Activated CD8-positive, alpha-beta memory T cell treated with anti-CD3 and anti-CD28 coated beads, Interleukin-2, amount 50 U/mL, for 4 hours (primary cell): ENCODE results near the gene SARS1.
A peak's percentile ranks its signal among the peaks of the same experiment; 100 is the strongest.

Experiments used
- DNase-seq: peaks from one replicate; pipeline ENCODE4 v3.0.0-alpha.2; 2020

Gene SARS1

DNA sequence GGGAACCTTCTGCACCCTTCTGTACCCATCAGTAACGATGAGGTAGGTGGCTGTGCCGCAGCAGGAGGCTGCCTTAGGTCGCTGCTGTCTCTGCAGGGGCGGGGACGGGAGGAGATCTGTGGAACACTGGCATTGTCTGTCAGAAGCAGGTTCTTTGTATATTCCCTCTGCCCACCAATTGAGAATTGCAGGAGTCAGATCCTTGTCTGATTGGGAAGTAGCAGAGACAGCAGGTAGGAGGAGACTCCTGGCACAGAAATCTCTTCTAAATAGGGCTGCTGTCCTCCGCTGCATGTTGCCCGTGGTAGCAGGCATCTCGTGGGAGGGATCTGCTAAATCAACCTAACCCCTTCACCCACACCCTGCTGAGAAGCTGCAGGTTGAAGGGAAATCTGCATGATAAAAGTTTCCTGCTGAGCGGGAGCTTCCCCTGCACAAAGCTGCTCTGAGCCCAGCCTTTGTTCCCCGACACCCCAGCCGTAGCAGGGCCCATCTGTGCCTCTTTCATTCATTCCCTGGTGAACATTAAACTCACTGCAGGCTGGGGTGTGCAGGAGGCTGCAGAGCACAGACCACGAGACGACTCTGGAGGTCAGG is 15.9 kb downstream of the SARS1 start:
- DNase-seq, result no peak

DNA sequence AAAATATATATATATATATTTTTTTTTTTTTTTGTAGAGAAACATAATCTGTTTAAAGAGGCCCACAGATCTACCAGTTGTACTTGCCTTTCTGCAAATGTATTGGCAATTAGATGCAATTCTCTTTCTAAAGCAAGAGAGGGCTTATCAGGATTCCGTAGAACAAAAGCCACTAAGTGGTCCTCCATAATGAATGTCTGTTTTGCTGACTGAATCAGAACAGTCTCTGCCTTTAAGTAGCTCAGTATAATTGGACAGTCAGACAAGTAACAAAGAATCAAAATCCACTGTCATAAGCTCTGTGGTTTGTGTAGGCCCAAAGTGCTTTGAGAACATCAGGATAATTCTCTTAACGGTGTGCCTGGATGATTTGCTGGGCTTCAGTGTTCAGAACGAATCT is 17.3 kb downstream of the SARS1 start:
- DNase-seq, result no peak

- DNase-seq, result no peak
These were observed 21.4 kb downstream of the SARS1 start for GRCh38 chr1:109235137-109235536.

- no peak for DNase-seq
These were observed 23.8 kb downstream of the SARS1 start for GRCh38 chr1:109237512-109237911.

DNA sequence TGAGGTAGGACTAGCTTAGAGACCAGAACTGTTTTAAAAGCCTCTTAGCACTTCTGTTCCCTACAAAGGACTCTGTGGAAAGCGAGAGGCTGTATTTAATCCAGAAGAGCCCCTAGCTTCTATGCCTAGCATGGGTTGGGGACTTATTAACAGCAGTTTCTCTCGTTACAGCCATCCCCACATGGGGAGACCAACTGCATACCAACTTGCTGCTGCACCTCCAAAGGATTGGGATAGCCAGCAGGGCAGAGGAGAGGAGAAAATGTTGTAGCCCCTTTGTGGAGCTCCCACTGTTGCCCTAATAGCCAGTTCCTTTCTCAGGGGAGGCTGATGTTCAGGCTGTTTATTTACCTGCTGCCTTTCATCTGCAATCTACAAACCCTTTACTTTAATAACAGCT is 24.7 kb downstream of the SARS1 start:
- no peak for DNase-seq

DNA sequence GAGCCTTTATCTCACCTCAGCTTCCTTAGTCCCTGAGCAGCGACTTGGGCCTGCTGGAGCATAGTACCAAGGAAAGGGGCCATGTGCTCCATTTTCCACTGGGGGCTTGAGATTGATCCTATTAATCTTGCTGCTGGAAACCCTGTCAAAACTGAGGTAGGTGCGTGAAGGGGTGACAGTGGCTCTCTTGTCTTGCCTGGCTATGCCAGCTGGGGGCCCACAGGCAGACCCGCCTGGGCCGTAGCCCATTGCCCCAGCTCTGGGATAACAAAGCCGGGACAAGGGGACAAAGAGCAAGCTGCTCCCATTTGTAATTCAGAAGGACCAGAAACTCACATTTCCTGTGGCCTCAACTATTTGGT is 25.3 kb downstream of the SARS1 start:
- DNase-seq, result no peak

GRCh38 chr1:109239409-109240068 is 25.8 kb downstream of the SARS1 start:
- DNase-seq, result no peak

- no peak for DNase-seq
These were observed 26.7 kb downstream of the SARS1 start for GRCh38 chr1:109240158-109241152.

GRCh38 chr1:109241344-109241743 is 27.6 kb downstream of the SARS1 start:
- no peak for DNase-seq

DNA sequence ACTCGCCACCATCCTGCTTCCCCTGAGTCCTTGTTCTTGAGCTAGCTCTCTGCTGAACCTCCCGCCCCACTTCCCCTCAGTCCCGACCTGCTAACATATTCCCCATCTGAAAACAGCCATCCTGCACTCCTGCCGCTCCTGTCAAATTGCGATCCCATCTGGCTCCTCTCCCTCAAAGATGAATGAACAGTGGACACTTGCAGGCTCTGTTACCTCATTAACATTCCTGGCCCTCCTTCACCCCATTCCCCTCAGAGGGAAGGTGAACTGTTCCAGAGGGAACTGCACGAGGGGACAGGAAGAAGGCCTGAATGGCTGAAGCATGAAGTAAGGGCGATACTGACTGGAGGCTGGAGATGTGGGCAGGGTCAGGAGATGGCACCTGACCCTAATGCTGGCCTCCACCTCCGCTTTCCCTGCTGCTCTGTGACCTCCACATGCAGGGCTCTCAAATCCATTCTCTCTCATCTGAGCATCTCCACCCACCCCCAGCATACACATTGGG is 28.2 kb downstream of the SARS1 start:
- no peak for DNase-seq

- DNase-seq, result no peak
These were observed 28.7 kb downstream of the SARS1 start for GRCh38 chr1:109242387-109242786.

- DNase-seq, result no peak
These were observed 29.5 kb downstream of the SARS1 start for GRCh38 chr1:109243221-109243620.

DNA sequence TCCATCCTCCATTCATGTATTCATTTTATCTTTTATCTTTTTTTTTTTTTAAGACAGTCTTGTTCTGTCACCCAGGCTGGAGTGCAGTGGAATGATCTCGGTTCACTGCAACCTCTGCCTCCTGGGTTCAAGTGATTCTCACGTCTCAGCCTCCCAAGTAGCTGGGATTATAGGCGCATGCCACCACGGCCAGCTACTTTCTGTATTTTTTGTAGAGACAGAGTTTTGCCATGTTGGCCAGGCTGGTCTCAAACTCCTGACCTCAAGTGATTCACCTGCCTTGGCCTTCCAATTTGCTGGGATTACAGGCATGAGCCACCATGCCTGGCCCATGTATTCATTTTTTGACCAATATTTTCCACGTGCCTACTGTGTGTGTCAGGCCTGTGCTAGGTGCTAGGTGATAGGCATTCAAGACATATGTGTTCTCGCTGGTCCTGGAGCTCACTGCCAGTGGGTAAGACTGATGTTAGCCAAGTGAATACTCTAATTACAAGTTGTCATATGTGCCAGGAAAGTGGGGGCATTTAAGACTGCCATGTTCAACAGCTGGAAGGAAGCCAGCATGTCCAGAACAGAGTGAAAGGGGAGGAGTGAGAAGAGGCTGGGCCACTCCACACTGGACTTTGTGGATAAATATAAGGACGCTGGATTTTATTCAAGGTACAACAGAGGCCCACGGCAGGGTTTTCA is 30.3 kb downstream of the SARS1 start:
- DNase-seq, result no peak

GRCh38 chr1:109246141-109246551 is 32.4 kb downstream of the SARS1 start:
- no peak for DNase-seq

- no peak for DNase-seq
These were observed 34.0 kb downstream of the SARS1 start for GRCh38 chr1:109247401-109248365.

GRCh38 chr1:109248444-109248796 is 34.7 kb downstream of the SARS1 start:
- DNase-seq, result no peak

DNA sequence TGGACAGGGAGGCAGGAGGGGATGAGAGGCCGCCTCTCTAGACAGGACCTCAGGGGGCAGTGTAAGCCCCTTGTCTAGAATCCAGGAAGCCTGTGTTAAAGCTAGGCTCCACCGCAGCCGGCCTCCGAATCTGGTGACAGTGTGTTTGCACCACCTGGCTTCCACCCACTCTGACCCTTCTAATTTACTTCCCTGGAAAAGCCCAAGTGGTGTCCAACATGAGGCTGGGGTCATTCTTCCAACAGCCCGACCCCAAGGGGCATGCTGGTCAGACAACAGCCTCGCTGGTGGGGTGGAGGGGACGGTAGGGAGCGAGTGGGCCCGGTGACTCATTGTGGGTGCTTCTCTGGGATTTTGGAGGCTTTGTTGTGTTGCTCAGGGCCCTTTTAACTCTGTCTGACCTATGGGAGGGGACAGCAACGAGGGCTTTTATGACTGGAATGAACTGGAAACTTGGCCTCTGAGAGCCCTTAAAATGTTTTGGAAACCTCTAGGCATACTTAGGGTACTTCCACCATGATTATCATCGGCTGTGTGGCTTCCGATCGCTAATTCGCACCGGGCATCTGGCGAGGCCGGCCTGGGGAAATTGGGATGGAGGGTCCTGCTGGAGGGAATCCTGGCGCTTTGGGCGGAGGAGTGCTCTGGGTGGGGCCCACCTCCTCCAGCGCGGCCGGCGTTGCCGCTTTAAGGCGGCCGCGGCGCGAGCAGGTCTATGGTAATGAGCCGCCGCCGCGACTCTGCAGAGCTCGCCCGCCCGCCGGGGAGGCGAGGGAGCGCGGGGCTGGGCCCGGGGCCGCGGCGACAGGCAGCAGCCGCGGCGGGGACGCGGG is 35.3 kb downstream of the SARS1 start, which contains the start of gene CELSR2:
TSS of gene CELSR2 (plus strand) at position 743 of the 833 bp plus-strand sequence. CDS start 541 bp downstream, outside the sequence.
- DNase-seq, result peak; percentile 54

GRCh38 chr1:109249654-109250401 is 36.1 kb downstream of the SARS1 start:
- no peak for DNase-seq

GRCh38 chr1:109250454-109251276 is 36.9 kb downstream of the SARS1 start:
- DNase-seq, result no peak
